Adrenal gland (tissue), 12 donors: ENCODE measurements around the gene METAP1. TPM values are rescaled to one million over a fixed set of nuclear protein-coding genes. Genes with fewer than 3 reads are reported as not detected.
"Not testable (repeated sequence)": the region's sequence is repeated elsewhere in the genome, so short reads cannot be mapped to it uniquely, and the experiment has no call there.

Experiments used
- DNase-seq, 7 donors: peaks; one replicate each; pipeline ENCODE4 v3.0.0-alpha.2; 2019 to 2020
- H3K27ac ChIP-seq, 5 donors: fragments of 200-600 bp; sonication (generic) in 4 of 5; 1 replicate in 3 of 5; 2 replicates in 2 of 5; pipeline versions ENCODE4 v1.5.1 to v1.8.0; 2016 to 2020; ENCODE audit warnings: mild to moderate bottlenecking in 1 of 5
- H3K27me3 ChIP-seq: fragments of 200-600 bp; 2 replicates; pipeline ENCODE4 v1.8.0; 2021
- H3K36me3 ChIP-seq, 2 donors: fragments of 200-600 bp; replicated peaks in 1 of 2; 1 replicate in 1 of 2; 2 replicates in 1 of 2; pipeline versions ENCODE4 v1.5.1 to v1.8.0; 2018 to 2022
- H3K4me1 ChIP-seq, 2 donors: fragments of 200-600 bp; replicated peaks in 1 of 2; 1 replicate in 1 of 2; 2 replicates in 1 of 2; pipeline versions ENCODE4 v1.5.1 to v1.8.0; 2018 to 2021
- H3K4me3 ChIP-seq, 4 donors: fragments of 200-600 bp; sonication (generic) in 3 of 4; one replicate each; pipeline ENCODE4 v1.5.1; 2016 to 2018
- H3K9me3 ChIP-seq, 3 donors: fragments of 200-600 bp; sonication (generic) in 1 of 3; replicated peaks in 1 of 3; 1 replicate in 2 of 3; 2 replicates in 1 of 3; pipeline versions ENCODE4 v1.5.1 to v1.8.0; 2016 to 2021
- POLR2A ChIP-seq, 2 donors: fragments of 450-650 bp; IDR thresholded peaks; one replicate each; pipeline ENCODE4 v1.6.1; 2017; ENCODE audit warnings: antibody characterized with exemption in 2 of 2, mild to moderate bottlenecking in 2 of 2, moderate library complexity in 1 of 2
- WGBS, 4 donors: extraction: QIAGEN DNeasy Blood & Tissue Kit in 2 of 4; methylation state at CpG; one replicate each; pipeline versions ENCODE4 v1.1.5 to v1.1.7; 2013 to 2017; 5-methylcytosine and 5-hydroxymethylcytosine counted together
- intact Hi-C, 2 donors: fragments of 100-400 bp; cut with DNase I; formaldehyde crosslinking; loops; one replicate each; pipeline versions ENCODE4 v1.14.1 to v1.15.0; 2022 to 2023
- microRNA-seq, 3 donors: library from miRNA; unstranded; fragments of <30 nt; microRNA quantifications; one replicate each; pipeline ENCODE4, GENCODE V29; 2017 to 2020
- polyA plus RNA-seq, 3 donors: library from polyadenylated mRNA; stranded (reverse); fragments of 200-250 nt in 2 of 3; fragments of 350-450 nt in 1 of 3; fragmentation: Illumina TruSeq in 1 of 3; extraction: RNeasy Lipid Tissue Mini Kit (QIAGEN cat#74804) in 1 of 3; gene quantifications; one replicate each; pipeline ENCODE4 v1.2.3, GENCODE V29; 2013 to 2014
- small RNA-seq, 2 donors: library from RNA; depleted of rRNA; stranded (forward); fragments of <200 nt; gene quantifications; one replicate each; pipeline ENCODE3, GENCODE V24; 2016
- total RNA-seq, 9 donors: library from RNA; depleted of rRNA in 4 of 9; stranded (reverse); fragments of >200 nt in 4 of 9; fragments of 120-200 nt in 1 of 9; fragmentation: NEBNext Ultra II Directional in 1 of 9; extraction: Animal tissue kit (Norgen Biotek cat#: 25700) in 1 of 9; gene quantifications; one replicate each; pipeline versions ENCODE4 v1.1.0 to v1.2.4, GENCODE V29; 2013 to 2023
- TF ChIP-seq, protein P1 (sequence below), 6 experiments: fragments of 450-650 bp in 4 of 6; fragments of 200-600 bp in 2 of 6; sonication (generic) in 1 of 6; IDR thresholded peaks; 1 replicate in 5 of 6; 2 replicates in 1 of 6; pipeline versions ENCODE4 v1.5.1 to v1.8.0; 2016 to 2021; ENCODE audit warnings: antibody characterized with exemption in 6 of 6, mild to moderate bottlenecking in 2 of 6, moderate library complexity in 1 of 6
- donor health status: healthy with polysubstance abuse.
- donor health status: Bipolar disorder and iron deficiency.
- donor health status: DM: yes; HTN: yes; CAD: no.
- donor health status: DM: no; HTN: no; CAD: no.
- donor health status: DM: no; HTN: no; CAD: no.
- donor health status: DM: yes; HTN: yes; CAD: no.

The METAP1 gene
- total and polyA plus RNA-seq, 12 donors = 12.1 to 35.3 (median 17.3) TPM

GRCh38 chr4:99102634-99103033 lies 107.1 kb downstream of the METAP1 start:
- DNase-seq = no peak
- Histone ChIP-seq H3K4me1 (no peaks in the 10 kb centered on the region), H3K36me3 (no peaks in the 10 kb centered on the region), H3K27me3 (no peaks in the 10 kb centered on the region), H3K4me3 (no peak overlapping the region), H3K9me3 (no peaks in the 10 kb centered on the region), H3K27ac (no peak overlapping the region)
- 93 to 97% (median 95%) methylated on average over 2 of the region's 2 CpGs for WGBS, 4 donors
- no peak for TF ChIP-seq POLR2A (IDR thresholded peaks at IDR 0.05)
- TF ChIP-seq, protein P1, sequence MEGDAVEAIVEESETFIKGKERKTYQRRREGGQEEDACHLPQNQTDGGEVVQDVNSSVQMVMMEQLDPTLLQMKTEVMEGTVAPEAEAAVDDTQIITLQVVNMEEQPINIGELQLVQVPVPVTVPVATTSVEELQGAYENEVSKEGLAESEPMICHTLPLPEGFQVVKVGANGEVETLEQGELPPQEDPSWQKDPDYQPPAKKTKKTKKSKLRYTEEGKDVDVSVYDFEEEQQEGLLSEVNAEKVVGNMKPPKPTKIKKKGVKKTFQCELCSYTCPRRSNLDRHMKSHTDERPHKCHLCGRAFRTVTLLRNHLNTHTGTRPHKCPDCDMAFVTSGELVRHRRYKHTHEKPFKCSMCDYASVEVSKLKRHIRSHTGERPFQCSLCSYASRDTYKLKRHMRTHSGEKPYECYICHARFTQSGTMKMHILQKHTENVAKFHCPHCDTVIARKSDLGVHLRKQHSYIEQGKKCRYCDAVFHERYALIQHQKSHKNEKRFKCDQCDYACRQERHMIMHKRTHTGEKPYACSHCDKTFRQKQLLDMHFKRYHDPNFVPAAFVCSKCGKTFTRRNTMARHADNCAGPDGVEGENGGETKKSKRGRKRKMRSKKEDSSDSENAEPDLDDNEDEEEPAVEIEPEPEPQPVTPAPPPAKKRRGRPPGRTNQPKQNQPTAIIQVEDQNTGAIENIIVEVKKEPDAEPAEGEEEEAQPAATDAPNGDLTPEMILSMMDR (IDR thresholded peaks at IDR 0.05) = no peak
- intact Hi-C loops = no loop called here

- intact Hi-C loops = no loop called here
- no peak for DNase-seq
- Histone ChIP-seq H3K9me3 (no peaks in the 10 kb centered on the region), H3K36me3 (no peaks in the 10 kb centered on the region), H3K4me1 (no peaks in the 10 kb centered on the region), H3K27me3 (no peaks in the 10 kb centered on the region), H3K27ac (no peak overlapping the region), H3K4me3 (no peak overlapping the region)
- no peak for TF ChIP-seq POLR2A (IDR thresholded peaks at IDR 0.05)
- TF ChIP-seq, protein P1 (IDR thresholded peaks at IDR 0.05) = no peak
Measured at GRCh38 chr4:99103166-99103565, 107.6 kb downstream of the METAP1 start.

- WGBS, 4 donors = 78 to 96% (median 81%) methylated on average over 1 of the region's 1 CpG
- no peak overlapping the region for H3K4me3 ChIP-seq
Measured at GRCh38 chr4:99104153-99104552, 108.6 kb downstream of the METAP1 start.

GRCh38 chr4:99109286-99109685 lies 113.8 kb downstream of the METAP1 start:
- intact Hi-C loops, H3K36me3 ChIP-seq, H3K27me3 ChIP-seq, H3K4me1 ChIP-seq, DNase-seq, H3K27ac ChIP-seq, H3K9me3 ChIP-seq, H3K4me3 ChIP-seq: not testable (repeated sequence)
- 82 to 92% (median 88%) methylated on average over 12 of the region's 12 CpGs for WGBS, 4 donors

More at GRCh38 chr4:99104153-99104552, 108.6 kb downstream of the METAP1 start:
- no peaks in the 10 kb centered on the region for H3K27me3 ChIP-seq
- no peaks in the 10 kb centered on the region for H3K36me3 ChIP-seq
- no peak overlapping the region for H3K27ac ChIP-seq
- intact Hi-C loops = no loop called here
- no peaks in the 10 kb centered on the region for H3K4me1 ChIP-seq
- no peaks in the 10 kb centered on the region for H3K9me3 ChIP-seq
- DNase-seq = no peak
- TF ChIP-seq POLR2A (IDR thresholded peaks at IDR 0.05) = no peak
- TF ChIP-seq, protein P1 (IDR thresholded peaks at IDR 0.05) = no peak

Small RNA genes lying within 50 kb of the gene (microRNA-seq; reads per million reads assigned to microRNA genes)
- 0.76 to 1.4 (median 1.3) reads per million in 3 donors for gene MIR3684

Small RNA genes lying within 50 kb of the gene (small RNA-seq; reads per million reads assigned to genes)
- gene MIR3684 (0 reads per million in 2 donors), gene RNU7-149P (0 reads per million in 2 donors)

Other genes with a start within 250 kb of the METAP1 start
- gene EIF4E, start 66.6 kb upstream of the METAP1 start, total RNA-seq = 100 to 1,000 TPM in 1 of 9 donors, 10 to 100 TPM in 8; 47.5 to 169 (median 71.3) TPM
- 100 to 1,000 TPM in 1 of 3 donors, 10 to 100 TPM in 1, 1 to 10 TPM in 1; 5.9 to 151 (median 19.9) TPM for gene EIF4E, start 66.6 kb upstream of the METAP1 start, polyA plus RNA-seq
- gene ADH5, start 93.1 kb downstream of the METAP1 start, total RNA-seq = 100 to 1,000 TPM in 6 of 9 donors, 10 to 100 TPM in 3; 87.3 to 145 (median 120) TPM
- gene ADH5, start 93.1 kb downstream of the METAP1 start, polyA plus RNA-seq = 10 to 100 TPM; 50.1 to 99.3 (median 70.5) TPM
- 10 to 100 TPM in 1 of 9 donors, 1 to 10 TPM in 5, under 1 TPM in 1, not detected in 2; 0.31 to 10.7 (median 1.8) TPM for gene ADH4, start 148.6 kb downstream of the METAP1 start, total RNA-seq
- 1 to 10 TPM in 1 of 3 donors, under 1 TPM in 2; 0.32 to 1.0 (median 0.77) TPM for gene ADH4, start 148.6 kb downstream of the METAP1 start, polyA plus RNA-seq
- under 1 TPM in 1 of 9 donors, not detected in 8; 0.78 TPM for gene ADH6, start 223.5 kb downstream of the METAP1 start, total RNA-seq
- gene ADH6, start 223.5 kb downstream of the METAP1 start, polyA plus RNA-seq = under 1 TPM in 2 of 3 donors, not detected in 1; 0.03 to 0.26 TPM